Ovary (tissue), 9 donors: ENCODE data around the gene STH. TPM values are rescaled to one million over a fixed set of nuclear protein-coding genes. Genes with fewer than 3 reads are reported as not detected.

ENCODE experiments used
- DNase-seq, 5 donors: peaks; one replicate each; pipeline ENCODE4 v3.0.0-alpha.2; 2019 to 2020
- H3K27ac ChIP-seq, 2 donors: fragments of 200-600 bp; one replicate each; pipeline versions ENCODE4 v1.5.1 to v1.8.0; 2019 to 2022
- H3K27me3 ChIP-seq: fragments of 200-600 bp; one replicate; pipeline ENCODE4 v1.8.0; 2022
- H3K36me3 ChIP-seq: fragments of 200-600 bp; sonication (generic); one replicate; pipeline ENCODE4 v1.5.1; 2019
- H3K4me1 ChIP-seq: one replicate; pipeline ENCODE4 v1.8.1; 2013; ENCODE audit warnings: mild to moderate bottlenecking, moderate library complexity; ENCODE audit not compliant: insufficient read depth
- H3K4me3 ChIP-seq: fragments of 200-600 bp; sonication (generic); one replicate; pipeline ENCODE4 v1.5.1; 2017
- H3K9me3 ChIP-seq, 2 donors: fragments of 200-600 bp in 1 of 2; sonication (generic) in 1 of 2; one replicate each; pipeline versions ENCODE4 v1.5.1 to v1.8.1; 2013 to 2019; ENCODE audit warnings: mild to moderate bottlenecking in 1 of 2, moderate library complexity in 1 of 2
- EP300 ChIP-seq: sonication (generic); formaldehyde crosslinking; IDR thresholded peaks from one replicate; pipeline ENCODE4 v1.6.1; 2017; ENCODE audit warnings: antibody characterized with exemption
- POLR2A ChIP-seq: fragments of 450-650 bp; IDR thresholded peaks from one replicate; pipeline ENCODE4 v1.6.1; 2017; ENCODE audit warnings: antibody characterized with exemption, mild to moderate bottlenecking, moderate library complexity
- WGBS, 3 donors: extraction: QIAGEN DNeasy Blood & Tissue Kit in 1 of 3; methylation state at CpG; one replicate each; pipeline versions ENCODE4 v1.1.5 to v1.1.7; 2013 to 2017; 5-methylcytosine and 5-hydroxymethylcytosine counted together
- intact Hi-C, 4 donors: fragments of 100-400 bp; cut with DNase I; formaldehyde crosslinking; loops; one replicate each; pipeline versions ENCODE4 v1.11.0 to v1.15.1; 2022 to 2023
- polyA plus RNA-seq, 2 donors: library from polyadenylated mRNA; stranded (reverse); fragments of 200-250 nt in 1 of 2; fragments of 350-450 nt in 1 of 2; fragmentation: Illumina TruSeq in 1 of 2; extraction: RNeasy Lipid Tissue Mini Kit (QIAGEN cat#74804) in 1 of 2; gene quantifications; one replicate each; pipeline ENCODE4 v1.2.3, GENCODE V29; 2013 to 2014
- total RNA-seq, 7 donors: library from RNA; depleted of rRNA in 2 of 7; stranded (reverse); fragments of >200 nt in 2 of 7; fragmentation: NEBNext Ultra II Directional in 3 of 7; extraction: Animal tissue kit (Norgen Biotek cat#: 25700) in 3 of 7; gene quantifications; one replicate each; pipeline versions ENCODE4 v1.1.0 to v1.2.4, GENCODE V29; 2016 to 2023
- TF ChIP-seq, protein P1 (sequence below), 3 donors: fragments of 450-650 bp in 2 of 3; fragments of 200-600 bp in 1 of 3; IDR thresholded peaks; one replicate each; pipeline versions ENCODE4 v1.5.1 to v1.8.0; 2016 to 2022; ENCODE audit warnings: antibody characterized with exemption in 3 of 3, mild to moderate bottlenecking in 1 of 3
- donor health status: DM: no; HTN: no; CAD: no; lungs with moderate emphysema.
- donor health status: DM: no; HTN: no; CAD: no.
- donor health status: Bipolar disorder and iron deficiency.
- donor health status: DM: yes; HTN: yes; CAD: no.
- donor health status: DM: no; HTN: no; CAD: no.
- donor health status: DM: yes; HTN: yes; CAD: no.

The STH gene
- total and polyA plus RNA-seq, 9 donors, result not detected

GRCh38 chr17:45979137-45979536 lies 19.9 kb upstream of the STH start:
- H3K4me3 ChIP-seq, result no peak overlapping the region
- H3K36me3 ChIP-seq, result no peaks in the 10 kb centered on the region
- no peaks in the 10 kb centered on the region for H3K4me1 ChIP-seq
- no peak for DNase-seq
- no peaks in the 10 kb centered on the region for H3K27me3 ChIP-seq
- no peak for TF ChIP-seq POLR2A
- no peak for TF ChIP-seq EP300
- TF ChIP-seq, protein P1, sequence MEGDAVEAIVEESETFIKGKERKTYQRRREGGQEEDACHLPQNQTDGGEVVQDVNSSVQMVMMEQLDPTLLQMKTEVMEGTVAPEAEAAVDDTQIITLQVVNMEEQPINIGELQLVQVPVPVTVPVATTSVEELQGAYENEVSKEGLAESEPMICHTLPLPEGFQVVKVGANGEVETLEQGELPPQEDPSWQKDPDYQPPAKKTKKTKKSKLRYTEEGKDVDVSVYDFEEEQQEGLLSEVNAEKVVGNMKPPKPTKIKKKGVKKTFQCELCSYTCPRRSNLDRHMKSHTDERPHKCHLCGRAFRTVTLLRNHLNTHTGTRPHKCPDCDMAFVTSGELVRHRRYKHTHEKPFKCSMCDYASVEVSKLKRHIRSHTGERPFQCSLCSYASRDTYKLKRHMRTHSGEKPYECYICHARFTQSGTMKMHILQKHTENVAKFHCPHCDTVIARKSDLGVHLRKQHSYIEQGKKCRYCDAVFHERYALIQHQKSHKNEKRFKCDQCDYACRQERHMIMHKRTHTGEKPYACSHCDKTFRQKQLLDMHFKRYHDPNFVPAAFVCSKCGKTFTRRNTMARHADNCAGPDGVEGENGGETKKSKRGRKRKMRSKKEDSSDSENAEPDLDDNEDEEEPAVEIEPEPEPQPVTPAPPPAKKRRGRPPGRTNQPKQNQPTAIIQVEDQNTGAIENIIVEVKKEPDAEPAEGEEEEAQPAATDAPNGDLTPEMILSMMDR (IDR thresholded peaks at IDR 0.05), result no peak
- 37 to 46% (median 41%) methylated on average over 2 of the region's 2 CpGs for WGBS, 3 donors
- no peak overlapping the region for H3K27ac ChIP-seq
- H3K9me3 ChIP-seq, result no peaks in the 10 kb centered on the region
- intact Hi-C loops, result no loop called here

DNA sequence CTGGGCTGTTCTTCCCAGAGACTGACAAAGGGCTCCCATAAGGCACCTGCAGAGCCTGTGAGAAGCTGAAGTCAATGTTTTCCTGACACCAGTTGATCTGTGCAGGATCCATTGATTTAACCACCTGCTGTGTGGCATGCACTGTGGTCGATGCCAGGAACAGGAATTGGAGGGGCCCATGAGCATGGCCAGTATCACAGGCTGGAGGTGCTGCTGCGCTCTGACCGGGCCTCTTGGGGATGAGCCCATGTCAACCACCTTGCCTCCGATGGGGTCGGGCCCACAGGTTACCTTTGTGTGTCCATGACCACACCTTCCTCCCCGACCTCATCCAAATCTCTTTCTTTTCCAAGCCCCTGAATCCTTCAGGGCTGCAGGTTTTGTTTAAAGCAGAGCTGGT lies 18.2 kb upstream of the STH start:
- DNase-seq, result no peak
- no peak overlapping the region for H3K27ac ChIP-seq
- no peak overlapping the region for H3K4me3 ChIP-seq
- intact Hi-C loops, result no loop called here
- no peaks in the 10 kb centered on the region for H3K9me3 ChIP-seq
- no peaks in the 10 kb centered on the region for H3K4me1 ChIP-seq
- H3K36me3 ChIP-seq, result no peaks in the 10 kb centered on the region
- TF ChIP-seq, protein P1 (IDR thresholded peaks at IDR 0.05), result no peak
- TF ChIP-seq EP300 (no peak), POLR2A (no peak)
- no peaks in the 10 kb centered on the region for H3K27me3 ChIP-seq
- 87 to 92% (median 88%) methylated on average over 6 of the region's 6 CpGs for WGBS, 3 donors

DNA sequence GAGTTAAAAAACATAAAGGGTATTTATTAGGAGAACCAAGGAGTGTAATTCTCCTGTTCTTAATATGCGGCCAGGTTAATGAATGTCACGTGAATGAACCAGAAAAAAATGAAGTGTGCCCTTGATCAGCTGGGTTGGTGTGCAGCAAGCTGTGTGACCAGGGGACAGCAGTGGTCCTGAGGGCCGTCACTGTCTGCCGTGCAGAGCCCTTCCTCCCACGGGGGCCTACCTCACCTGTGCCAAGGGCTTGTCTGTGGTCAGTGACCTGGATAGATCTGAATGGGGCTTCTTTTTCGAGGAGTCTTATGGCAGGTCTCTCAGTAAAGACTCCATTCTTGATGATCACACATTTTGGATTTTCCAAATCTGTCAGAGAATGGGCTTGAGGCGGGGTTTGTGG lies 17.7 kb upstream of the STH start:
- H3K36me3 ChIP-seq, result no peaks in the 10 kb centered on the region
- no peaks in the 10 kb centered on the region for H3K27me3 ChIP-seq
- 84 to 87% (median 85%) methylated on average over 7 of the region's 7 CpGs for WGBS, 3 donors
- intact Hi-C loops, result no loop called here
- DNase-seq, result no peak
- TF ChIP-seq EP300 (no peak), POLR2A (no peak)
- TF ChIP-seq, protein P1 (IDR thresholded peaks at IDR 0.05), result no peak
- H3K4me3 ChIP-seq, result no peak overlapping the region
- H3K9me3 ChIP-seq, result no peaks in the 10 kb centered on the region
- no peak overlapping the region for H3K27ac ChIP-seq
- no peaks in the 10 kb centered on the region for H3K4me1 ChIP-seq

GRCh38 chr17:45982791-45983613 lies 16.0 kb upstream of the STH start:
- no peak for DNase-seq
- H3K4me1 ChIP-seq, result no peaks in the 10 kb centered on the region
- intact Hi-C loops, result no loop called here
- H3K27me3 ChIP-seq, result no peaks in the 10 kb centered on the region
- H3K4me3 ChIP-seq, result no peak overlapping the region
- 88 to 90% (median 88%) methylated on average over 41 of the region's 41 CpGs for WGBS, 3 donors
- no peaks in the 10 kb centered on the region for H3K9me3 ChIP-seq
- H3K36me3 ChIP-seq, result no peaks in the 10 kb centered on the region
- TF ChIP-seq EP300, result no peak
- TF ChIP-seq POLR2A, result no peak
- no peak overlapping the region for H3K27ac ChIP-seq

DNA sequence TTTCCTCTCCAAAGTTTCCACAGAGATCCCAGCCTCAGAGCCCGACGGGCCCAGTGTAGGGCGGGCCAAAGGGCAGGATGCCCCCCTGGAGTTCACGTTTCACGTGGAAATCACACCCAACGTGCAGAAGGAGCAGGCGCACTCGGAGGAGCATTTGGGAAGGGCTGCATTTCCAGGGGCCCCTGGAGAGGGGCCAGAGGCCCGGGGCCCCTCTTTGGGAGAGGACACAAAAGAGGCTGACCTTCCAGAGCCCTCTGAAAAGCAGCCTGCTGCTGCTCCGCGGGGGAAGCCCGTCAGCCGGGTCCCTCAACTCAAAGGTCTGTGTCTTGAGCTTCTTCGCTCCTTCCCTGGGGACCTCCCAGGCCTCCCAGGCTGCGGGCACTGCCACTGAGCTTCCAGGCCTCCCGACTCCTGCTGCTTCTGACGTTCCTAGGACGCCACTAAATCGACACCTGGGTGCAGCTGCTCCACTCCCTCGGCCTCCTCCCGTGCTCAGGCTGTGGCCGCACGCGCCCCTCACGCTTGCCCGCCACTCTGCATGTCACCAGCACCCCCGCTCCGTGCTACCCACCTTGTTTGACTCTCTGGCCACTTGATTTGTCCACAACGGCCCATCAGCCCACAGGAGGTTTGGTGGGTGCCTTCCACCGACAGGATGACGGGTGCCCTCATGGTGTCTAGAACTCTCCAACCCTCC lies 15.3 kb upstream of the STH start:
- Histone ChIP-seq H3K4me3 (no peak overlapping the region), H3K27me3 (no peaks in the 10 kb centered on the region), H3K4me1 (no peaks in the 10 kb centered on the region), H3K36me3 (no peaks in the 10 kb centered on the region), H3K27ac (no peak overlapping the region), H3K9me3 (no peaks in the 10 kb centered on the region)
- WGBS, 3 donors, result 69 to 75% (median 72%) methylated on average over 29 to 31 of the region's 31 CpGs
- TF ChIP-seq EP300 (no peak), POLR2A (no peak)
- TF ChIP-seq, protein P1 (IDR thresholded peaks at IDR 0.05), result no peak
- intact Hi-C loops, result no loop called here
- no peak for DNase-seq
